SK-N-SH (cell line): ENCODE measurements around the gene SUGT1. TPM values are rescaled to one million over a fixed set of nuclear protein-coding genes. Genes with fewer than 3 reads are reported as not detected.

Experiments
- CTCF ChIA-PET: fragments of 300-600, 350-600 bp; formaldehyde crosslinking; extraction: SDS; loops from one replicate; lab custom pipeline; 2021; lab: Yijun Ruan, JAX
- POLR2A ChIA-PET: fragments of 350-600 bp; sonication (Branson Sonifier 250); formaldehyde crosslinking; extraction: SDS; loops from one replicate; lab custom pipeline; 2020; ENCODE audit warnings: antibody characterized with exemption, inconsistent platforms; lab: Yijun Ruan, JAX
- DNase-seq: peaks from one replicate; pipeline ENCODE4 v3.0.0; 2012
- H2AFZ ChIP-seq: fragments of 200-600 bp; sonication (generic); 2 replicates; pipeline ENCODE4 v1.8.1; 2016; ENCODE audit warnings: antibody characterized with exemption, mild to moderate bottlenecking, low read depth
- H3F3A ChIP-seq: fragments of 200-600 bp; sonication (generic); replicated peaks from 2 replicates; pipeline ENCODE3; 2016; ENCODE audit warnings: antibody characterized with exemption, mild to moderate bottlenecking; ENCODE audit not compliant: insufficient read depth
- H3K27ac ChIP-seq, 2 experiments: fragments of 200-500 bp in 1 of 2; fragments of 200-600 bp in 1 of 2; sonication (Bioruptor generic) in 1 of 2; sonication (generic), shearing (Covaris generic) in 1 of 2; 2 replicates each; pipeline versions ENCODE4 v1.5.1 to v1.6.1; 2014 to 2016; ENCODE audit warnings: low read depth in 2 of 2, inconsistent platforms in 1 of 2, low read length in 1 of 2, mild to moderate bottlenecking in 1 of 2, mixed read lengths in 1 of 2
- H3K27me3 ChIP-seq: fragments of 200-600 bp; sonication (generic), shearing (Covaris generic); 2 replicates; pipeline ENCODE4 v1.6.1; 2016; ENCODE audit warnings: mixed run types; ENCODE audit not compliant: insufficient read depth
- H3K36me3 ChIP-seq, 2 experiments: fragments of 200-500 bp in 1 of 2; fragments of 200-600 bp in 1 of 2; sonication (Bioruptor generic) in 1 of 2; sonication (generic) in 1 of 2; replicated peaks in 1 of 2; 2 replicates each; pipeline versions ENCODE3 to v1.5.1; 2014 to 2016; ENCODE audit warnings: low read length in 1 of 2, mild to moderate bottlenecking in 1 of 2; ENCODE audit not compliant: insufficient read depth in 2 of 2, control insufficient read depth in 1 of 2
- H3K4me1 ChIP-seq, 2 experiments: fragments of 200-500 bp in 1 of 2; fragments of 200-600 bp in 1 of 2; sonication (Bioruptor generic) in 1 of 2; sonication (generic), shearing (Covaris generic) in 1 of 2; 2 replicates each; pipeline versions ENCODE4 v1.5.1 to v1.6.1; 2014 to 2016; ENCODE audit warnings: low read depth in 1 of 2, low read length in 1 of 2, mixed run types in 1 of 2; ENCODE audit not compliant: insufficient read depth in 2 of 2, control insufficient read depth in 1 of 2
- H3K4me2 ChIP-seq: fragments of 200-600 bp; sonication (generic), shearing (Covaris generic); 2 replicates; pipeline ENCODE4 v1.6.1; 2017; ENCODE audit warnings: mixed run types
- H3K4me3 ChIP-seq, 2 experiments: fragments of 200-500 bp in 1 of 2; fragments of 200-600 bp in 1 of 2; sonication (Bioruptor generic) in 1 of 2; sonication (generic), shearing (Covaris generic) in 1 of 2; 2 replicates each; pipeline versions ENCODE4 v1.5.1 to v1.8.1; 2014 to 2016; ENCODE audit warnings: low read depth in 2 of 2, inconsistent platforms in 1 of 2, low read length in 1 of 2, mild to moderate bottlenecking in 1 of 2, mixed read lengths in 1 of 2, moderate library complexity in 1 of 2
- H3K79me2 ChIP-seq: fragments of 200-600 bp; sonication (generic); 2 replicates; pipeline ENCODE4 v1.8.1; 2017; ENCODE audit warnings: mild to moderate bottlenecking; ENCODE audit not compliant: insufficient read depth
- H3K9ac ChIP-seq: fragments of 200-600 bp; sonication (generic); 2 replicates; pipeline ENCODE4 v1.6.1; 2017; ENCODE audit warnings: mixed run types
- H3K9me2 ChIP-seq: fragments of 200-600 bp; sonication (generic); 2 replicates; pipeline ENCODE4 v1.6.1; 2017; ENCODE audit warnings: mixed run types
- H3K9me3 ChIP-seq: fragments of 200-600 bp; sonication (generic); 2 replicates; pipeline ENCODE4 v1.6.1; 2017; ENCODE audit warnings: mixed run types, mild to moderate bottlenecking, moderate library complexity
- H4K20me1 ChIP-seq: fragments of 200-600 bp; sonication (generic); 2 replicates; pipeline ENCODE4 v1.6.1; 2017; ENCODE audit warnings: mild to moderate bottlenecking, mixed run types; ENCODE audit not compliant: insufficient read depth
- CTCF ChIP-seq: fragments of 200-600 bp; sonication (generic); IDR thresholded peaks from 2 replicates; pipeline ENCODE4 v1.6.1; 2017; ENCODE audit warnings: antibody characterized with exemption, mild to moderate bottlenecking, moderate library complexity
- EP300 ChIP-seq, 2 experiments: IDR thresholded peaks; 2 replicates each; pipeline versions ENCODE4 v1.4.0 to v1.6.1; 2012; ENCODE audit warnings: borderline replicate concordance in 1 of 2, low read depth in 1 of 2, low read length in 1 of 2
- FOXM1 ChIP-seq: IDR thresholded peaks from 2 replicates; pipeline ENCODE4 v1.4.0; 2012; ENCODE audit warnings: low read depth, mild to moderate bottlenecking
- IRF3 ChIP-seq: fragments of 150-350 bp; IDR thresholded peaks from 2 replicates; pipeline ENCODE4 v1.6.1; 2016; ENCODE audit warnings: mild to moderate bottlenecking, low read depth, low read length
- NRF1 ChIP-seq: IDR thresholded peaks from 2 replicates; pipeline ENCODE4 v1.6.1; 2012; ENCODE audit warnings: low read depth, mild to moderate bottlenecking, low read length
- RAD21 ChIP-seq: IDR thresholded peaks from 2 replicates; pipeline ENCODE4 v1.6.1; 2012; ENCODE audit warnings: mild to moderate bottlenecking, low read length
- RCOR1 ChIP-seq: fragments of 150-350 bp; IDR thresholded peaks from 2 replicates; pipeline ENCODE4 v1.6.1; 2017; ENCODE audit warnings: antibody characterized with exemption, low read length
- REST ChIP-seq: IDR thresholded peaks from 2 replicates; pipeline ENCODE4 v1.6.1; 2012; ENCODE audit warnings: mild to moderate bottlenecking, low read depth, low read length, moderate library complexity
- SMC3 ChIP-seq: IDR thresholded peaks from 2 replicates; pipeline ENCODE4 v1.6.1; 2012; ENCODE audit warnings: low read depth, low read length, improper control_type of control experiment
- TEAD4 ChIP-seq: IDR thresholded peaks from 2 replicates; pipeline ENCODE4 v1.4.0; 2012; ENCODE audit warnings: mild to moderate bottlenecking, borderline replicate concordance; ENCODE audit not compliant: insufficient read depth
- USF2 ChIP-seq: fragments of 150-350 bp; IDR thresholded peaks from 2 replicates; pipeline ENCODE4 v1.6.1; 2017; ENCODE audit warnings: antibody characterized with exemption, low read length, low read depth, borderline replicate concordance
- ZBTB33 ChIP-seq: IDR thresholded peaks from 2 replicates; pipeline ENCODE4 v1.4.0; 2012; ENCODE audit warnings: low read depth, borderline replicate concordance
- WGBS: methylation state at CpG from one replicate; pipeline ENCODE4 v1.1.6; 2017; ENCODE audit warnings: low lambda C conversion rate; 5-methylcytosine and 5-hydroxymethylcytosine counted together
- polyA plus RNA-seq, 3 experiments: library from polyadenylated mRNA; depleted of rRNA; stranded (reverse); fragments of >200 nt; gene quantifications; 2 replicates each; pipeline ENCODE4 v1.2.3, GENCODE V29; 2012

The SUGT1 gene
- polyA plus RNA-seq, 1 of the 3 experiments (the other 2 are of a cell fraction): 18.6 TPM

GRCh38 chr13:52659340-52659739, 6.7 kb downstream of the SUGT1 start (continued):
- TF ChIP-seq REST (no peak), FOXM1 (no peak), TEAD4 (no peak)

GRCh38 chr13:52664272-52664671, 11.6 kb downstream of the SUGT1 start:
- no peak overlapping the region for H3K4me2 ChIP-seq
- ChIA-PET POLR2A (no interaction called here), CTCF (interaction anchor here (0.9 to 5.1 kb wide), 22 partner anchors 11 to 538 kb away, joined by 3 to 86 read pairs (median 10); partner anchors contain the start of genes PCDH8 and SUGT1)
- DNase-seq: no peak
- H3K27me3 ChIP-seq: no peaks in the 10 kb centered on the region
- no peak overlapping the region for H3K4me3 ChIP-seq
- no peaks in the 10 kb centered on the region; a peak in 1 of 4 replicates for H3K4me1 ChIP-seq
- H4K20me1 ChIP-seq: no peaks in the 10 kb centered on the region
- H3K79me2 ChIP-seq: peaks cover 2% of the 10 kb centered on the region; the same call in 1 of the 2 replicates
- H3K27ac ChIP-seq: no peak overlapping the region
- no peak overlapping the region for H2AFZ ChIP-seq
- no peaks in the 10 kb centered on the region for H3K9me2 ChIP-seq
- no peak overlapping the region for H3K9ac ChIP-seq
- TF ChIP-seq ZBTB33 (no peak), USF2 (no peak), RCOR1 (no peak)
- H3K9me3 ChIP-seq: no peaks in the 10 kb centered on the region
- 98% methylated on average over 4 of the region's 4 CpGs for WGBS
- H3F3A ChIP-seq: peaks cover 13% of the 10 kb centered on the region
- H3K36me3 ChIP-seq: peaks cover 67 to 76% of the 10 kb centered on the region in 2 experiments

GRCh38 chr13:52665325-52665724, 12.7 kb downstream of the SUGT1 start:
- Histone ChIP-seq H3K27ac (no peak overlapping the region), H3K9me2 (no peaks in the 10 kb centered on the region), H3K27me3 (no peaks in the 10 kb centered on the region), H3K79me2 (peaks cover 2% of the 10 kb centered on the region; the same call in 1 of the 2 replicates), H4K20me1 (no peaks in the 10 kb centered on the region), H2AFZ (no peak overlapping the region), H3K4me3 (no peak overlapping the region), H3F3A (peaks cover 13% of the 10 kb centered on the region), H3K4me1 (no peaks in the 10 kb centered on the region; a peak in 1 of 4 replicates), H3K9me3 (no peaks in the 10 kb centered on the region), H3K36me3 (peaks cover 73 to 80% of the 10 kb centered on the region in 2 experiments), H3K4me2 (no peak overlapping the region), H3K9ac (no peak overlapping the region)
- peak; percentile 22 for DNase-seq
- ChIA-PET POLR2A (interaction anchor here (0.6 to 0.8 kb wide), 2 partner anchors 23 to 163 kb away, joined by 4 to 5 read pairs; no protein-coding TSS in a partner anchor), CTCF (interaction anchor here (0.6 to 5.1 kb wide), 52 partner anchors 8 to 536 kb away, joined by 3 to 86 read pairs (median 5); partner anchors contain the start of genes PCDH8 and SUGT1)
- TF ChIP-seq EP300 (IDR thresholded peaks at IDR 0.05; ENCODE audit: borderline replicate concordance in 1 of 2, low read depth in 1 of 2, low read length in 1 of 2) (no peak), SMC3 (peak; percentile 20; the same call in 1 of the 2 replicates), CTCF (peak; percentile 67), NRF1 (no peak), RAD21 (peak; percentile 59), IRF3 (no peak)
